ENCODE data around the gene LRPAP1.

GRCh38 chr4:3472411-3473141 is 59.6 kb downstream of the LRPAP1 start:
- TF ChIP-seq, protein P1, sequence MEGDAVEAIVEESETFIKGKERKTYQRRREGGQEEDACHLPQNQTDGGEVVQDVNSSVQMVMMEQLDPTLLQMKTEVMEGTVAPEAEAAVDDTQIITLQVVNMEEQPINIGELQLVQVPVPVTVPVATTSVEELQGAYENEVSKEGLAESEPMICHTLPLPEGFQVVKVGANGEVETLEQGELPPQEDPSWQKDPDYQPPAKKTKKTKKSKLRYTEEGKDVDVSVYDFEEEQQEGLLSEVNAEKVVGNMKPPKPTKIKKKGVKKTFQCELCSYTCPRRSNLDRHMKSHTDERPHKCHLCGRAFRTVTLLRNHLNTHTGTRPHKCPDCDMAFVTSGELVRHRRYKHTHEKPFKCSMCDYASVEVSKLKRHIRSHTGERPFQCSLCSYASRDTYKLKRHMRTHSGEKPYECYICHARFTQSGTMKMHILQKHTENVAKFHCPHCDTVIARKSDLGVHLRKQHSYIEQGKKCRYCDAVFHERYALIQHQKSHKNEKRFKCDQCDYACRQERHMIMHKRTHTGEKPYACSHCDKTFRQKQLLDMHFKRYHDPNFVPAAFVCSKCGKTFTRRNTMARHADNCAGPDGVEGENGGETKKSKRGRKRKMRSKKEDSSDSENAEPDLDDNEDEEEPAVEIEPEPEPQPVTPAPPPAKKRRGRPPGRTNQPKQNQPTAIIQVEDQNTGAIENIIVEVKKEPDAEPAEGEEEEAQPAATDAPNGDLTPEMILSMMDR (conservative IDR thresholded peaks at IDR 0.05; ENCODE audit: low read depth in 2 of 2): no peak
- no peak for TF ChIP-seq POLR2AphosphoS5 (IDR thresholded peaks at IDR 0.05; ENCODE audit: low read depth)
- TF ChIP-seq EZH2phosphoT487 (IDR thresholded peaks at IDR 0.05; ENCODE audit: unreplicated experiment): no peak
- TF ChIP-seq, protein P2, sequence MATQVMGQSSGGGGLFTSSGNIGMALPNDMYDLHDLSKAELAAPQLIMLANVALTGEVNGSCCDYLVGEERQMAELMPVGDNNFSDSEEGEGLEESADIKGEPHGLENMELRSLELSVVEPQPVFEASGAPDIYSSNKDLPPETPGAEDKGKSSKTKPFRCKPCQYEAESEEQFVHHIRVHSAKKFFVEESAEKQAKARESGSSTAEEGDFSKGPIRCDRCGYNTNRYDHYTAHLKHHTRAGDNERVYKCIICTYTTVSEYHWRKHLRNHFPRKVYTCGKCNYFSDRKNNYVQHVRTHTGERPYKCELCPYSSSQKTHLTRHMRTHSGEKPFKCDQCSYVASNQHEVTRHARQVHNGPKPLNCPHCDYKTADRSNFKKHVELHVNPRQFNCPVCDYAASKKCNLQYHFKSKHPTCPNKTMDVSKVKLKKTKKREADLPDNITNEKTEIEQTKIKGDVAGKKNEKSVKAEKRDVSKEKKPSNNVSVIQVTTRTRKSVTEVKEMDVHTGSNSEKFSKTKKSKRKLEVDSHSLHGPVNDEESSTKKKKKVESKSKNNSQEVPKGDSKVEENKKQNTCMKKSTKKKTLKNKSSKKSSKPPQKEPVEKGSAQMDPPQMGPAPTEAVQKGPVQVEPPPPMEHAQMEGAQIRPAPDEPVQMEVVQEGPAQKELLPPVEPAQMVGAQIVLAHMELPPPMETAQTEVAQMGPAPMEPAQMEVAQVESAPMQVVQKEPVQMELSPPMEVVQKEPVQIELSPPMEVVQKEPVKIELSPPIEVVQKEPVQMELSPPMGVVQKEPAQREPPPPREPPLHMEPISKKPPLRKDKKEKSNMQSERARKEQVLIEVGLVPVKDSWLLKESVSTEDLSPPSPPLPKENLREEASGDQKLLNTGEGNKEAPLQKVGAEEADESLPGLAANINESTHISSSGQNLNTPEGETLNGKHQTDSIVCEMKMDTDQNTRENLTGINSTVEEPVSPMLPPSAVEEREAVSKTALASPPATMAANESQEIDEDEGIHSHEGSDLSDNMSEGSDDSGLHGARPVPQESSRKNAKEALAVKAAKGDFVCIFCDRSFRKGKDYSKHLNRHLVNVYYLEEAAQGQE (IDR thresholded peaks at IDR 0.05; ENCODE audit: unreplicated experiment): no peak
- no peak for TF ChIP-seq NANOG (IDR thresholded peaks at IDR 0.05; ENCODE audit: borderline replicate concordance)
- no peak for TF ChIP-seq EZH2 (IDR thresholded peaks at IDR 0.05; ENCODE audit: low read depth, unreplicated experiment)
